WTC11 (cell line): ENCODE measurements around the gene AP1S2.

Experiments
- FOXP1 ChIP-seq: sonication (generic); formaldehyde crosslinking; IDR thresholded peaks from 2 replicates; pipeline ENCODE4 v1.8.0; 2022; ENCODE audit warnings: missing genetic modification reagents, mild to moderate bottlenecking, moderate library complexity, borderline replicate concordance
- NR1H2 ChIP-seq: sonication (generic); formaldehyde crosslinking; IDR thresholded peaks from 2 replicates; pipeline ENCODE4 v1.9.0; 2021; ENCODE audit warnings: mild to moderate bottlenecking, moderate library complexity, missing genetic modification reagents
- RORB ChIP-seq: fragments of 250-450 bp; sonication (Bioruptor Pico); IDR thresholded peaks from 2 replicates; pipeline ENCODE4 v1.9.0; 2021; ENCODE audit warnings: mild to moderate bottlenecking
- SOX15 ChIP-seq: fragments of 250-450 bp; sonication (Bioruptor Pico); IDR thresholded peaks from 2 replicates; pipeline ENCODE4 v1.9.0; 2021; ENCODE audit warnings: mild to moderate bottlenecking
- SP1 ChIP-seq: sonication (generic); formaldehyde crosslinking; conservative IDR thresholded peaks from 2 replicates; pipeline ENCODE4 v1.8.1; 2022; ENCODE audit warnings: missing genetic modification reagents
- ZBTB21 ChIP-seq: sonication (generic); formaldehyde crosslinking; IDR thresholded peaks from 2 replicates; pipeline ENCODE4 v1.8.1; 2023; ENCODE audit warnings: mild to moderate bottlenecking, missing genetic modification reagents, borderline replicate concordance
- ZNF138 ChIP-seq: sonication (generic); formaldehyde crosslinking; conservative IDR thresholded peaks from 2 replicates; pipeline ENCODE4 v1.8.1; 2022; ENCODE audit warnings: mild to moderate bottlenecking, moderate library complexity, missing genetic modification reagents
- ZNF232 ChIP-seq: sonication (generic); formaldehyde crosslinking; IDR thresholded peaks from 2 replicates; pipeline ENCODE4 v1.8.0; 2022; ENCODE audit warnings: mild to moderate bottlenecking, missing genetic modification reagents
- TF ChIP-seq, protein P1 (sequence below): sonication (generic); formaldehyde crosslinking; IDR thresholded peaks from 2 replicates; pipeline ENCODE4 v1.8.0; 2022; ENCODE audit warnings: missing genetic modification reagents
- TF ChIP-seq, protein P2 (sequence below): fragments of 200-600 bp; IDR thresholded peaks from 2 replicates; pipeline ENCODE4 v1.8.0; 2022; ENCODE audit warnings: antibody characterized with exemption
- TF ChIP-seq, protein P3 (sequence below): sonication (generic); formaldehyde crosslinking; IDR thresholded peaks from 2 replicates; pipeline ENCODE4 v1.8.1; 2022; ENCODE audit warnings: low read depth, mild to moderate bottlenecking, moderate library complexity, missing genetic modification reagents, borderline replicate concordance
- TF ChIP-seq, protein P4 (sequence below): sonication (generic); formaldehyde crosslinking; conservative IDR thresholded peaks from 2 replicates; pipeline ENCODE4 v1.8.1; 2022; ENCODE audit warnings: mild to moderate bottlenecking, missing genetic modification reagents
- TF ChIP-seq, protein P5 (sequence below): sonication (generic); formaldehyde crosslinking; IDR thresholded peaks from 2 replicates; pipeline ENCODE4 v1.8.0; 2023; ENCODE audit warnings: missing genetic modification reagents, mild to moderate bottlenecking, borderline replicate concordance

DNA sequence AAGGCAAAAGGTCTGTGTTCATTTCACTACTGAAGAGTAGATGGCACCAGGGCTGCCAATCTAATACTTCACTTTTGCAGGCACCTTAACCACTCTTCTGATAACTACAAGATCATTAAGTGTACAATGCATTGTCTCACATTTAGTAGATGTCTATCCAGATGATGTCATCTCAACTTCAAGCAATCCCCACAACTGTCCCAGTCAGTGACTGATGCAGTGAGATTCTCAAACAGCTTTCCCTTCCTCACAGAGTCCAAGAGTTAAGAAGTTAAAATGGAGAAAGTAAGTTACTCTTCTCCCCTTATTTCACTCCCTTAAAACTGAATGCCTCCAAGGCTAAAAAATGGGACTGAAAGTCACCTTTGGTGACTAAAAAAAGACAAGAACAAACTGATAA, 10.7 kb downstream of the AP1S2 start:
- TF ChIP-seq, protein P1, sequence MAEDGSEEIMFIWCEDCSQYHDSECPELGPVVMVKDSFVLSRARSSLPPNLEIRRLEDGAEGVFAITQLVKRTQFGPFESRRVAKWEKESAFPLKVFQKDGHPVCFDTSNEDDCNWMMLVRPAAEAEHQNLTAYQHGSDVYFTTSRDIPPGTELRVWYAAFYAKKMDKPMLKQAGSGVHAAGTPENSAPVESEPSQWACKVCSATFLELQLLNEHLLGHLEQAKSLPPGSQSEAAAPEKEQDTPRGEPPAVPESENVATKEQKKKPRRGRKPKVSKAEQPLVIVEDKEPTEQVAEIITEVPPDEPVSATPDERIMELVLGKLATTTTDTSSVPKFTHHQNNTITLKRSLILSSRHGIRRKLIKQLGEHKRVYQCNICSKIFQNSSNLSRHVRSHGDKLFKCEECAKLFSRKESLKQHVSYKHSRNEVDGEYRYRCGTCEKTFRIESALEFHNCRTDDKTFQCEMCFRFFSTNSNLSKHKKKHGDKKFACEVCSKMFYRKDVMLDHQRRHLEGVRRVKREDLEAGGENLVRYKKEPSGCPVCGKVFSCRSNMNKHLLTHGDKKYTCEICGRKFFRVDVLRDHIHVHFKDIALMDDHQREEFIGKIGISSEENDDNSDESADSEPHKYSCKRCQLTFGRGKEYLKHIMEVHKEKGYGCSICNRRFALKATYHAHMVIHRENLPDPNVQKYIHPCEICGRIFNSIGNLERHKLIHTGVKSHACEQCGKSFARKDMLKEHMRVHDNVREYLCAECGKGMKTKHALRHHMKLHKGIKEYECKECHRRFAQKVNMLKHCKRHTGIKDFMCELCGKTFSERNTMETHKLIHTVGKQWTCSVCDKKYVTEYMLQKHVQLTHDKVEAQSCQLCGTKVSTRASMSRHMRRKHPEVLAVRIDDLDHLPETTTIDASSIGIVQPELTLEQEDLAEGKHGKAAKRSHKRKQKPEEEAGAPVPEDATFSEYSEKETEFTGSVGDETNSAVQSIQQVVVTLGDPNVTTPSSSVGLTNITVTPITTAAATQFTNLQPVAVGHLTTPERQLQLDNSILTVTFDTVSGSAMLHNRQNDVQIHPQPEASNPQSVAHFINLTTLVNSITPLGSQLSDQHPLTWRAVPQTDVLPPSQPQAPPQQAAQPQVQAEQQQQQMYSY (CRISPR knock-in tag) = no peak
- TF ChIP-seq FOXP1 (no peak), RORB (CRISPR knock-in tag) (no peak), ZNF138 (CRISPR knock-in tag) (no peak), NR1H2 (CRISPR knock-in tag) (no peak), ZBTB21 (CRISPR knock-in tag) (no peak), ZNF232 (no peak), SP1 (CRISPR knock-in tag) (no peak), SOX15 (CRISPR knock-in tag) (no peak)
- TF ChIP-seq, protein P2, sequence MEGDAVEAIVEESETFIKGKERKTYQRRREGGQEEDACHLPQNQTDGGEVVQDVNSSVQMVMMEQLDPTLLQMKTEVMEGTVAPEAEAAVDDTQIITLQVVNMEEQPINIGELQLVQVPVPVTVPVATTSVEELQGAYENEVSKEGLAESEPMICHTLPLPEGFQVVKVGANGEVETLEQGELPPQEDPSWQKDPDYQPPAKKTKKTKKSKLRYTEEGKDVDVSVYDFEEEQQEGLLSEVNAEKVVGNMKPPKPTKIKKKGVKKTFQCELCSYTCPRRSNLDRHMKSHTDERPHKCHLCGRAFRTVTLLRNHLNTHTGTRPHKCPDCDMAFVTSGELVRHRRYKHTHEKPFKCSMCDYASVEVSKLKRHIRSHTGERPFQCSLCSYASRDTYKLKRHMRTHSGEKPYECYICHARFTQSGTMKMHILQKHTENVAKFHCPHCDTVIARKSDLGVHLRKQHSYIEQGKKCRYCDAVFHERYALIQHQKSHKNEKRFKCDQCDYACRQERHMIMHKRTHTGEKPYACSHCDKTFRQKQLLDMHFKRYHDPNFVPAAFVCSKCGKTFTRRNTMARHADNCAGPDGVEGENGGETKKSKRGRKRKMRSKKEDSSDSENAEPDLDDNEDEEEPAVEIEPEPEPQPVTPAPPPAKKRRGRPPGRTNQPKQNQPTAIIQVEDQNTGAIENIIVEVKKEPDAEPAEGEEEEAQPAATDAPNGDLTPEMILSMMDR = no peak
- TF ChIP-seq, protein P3, sequence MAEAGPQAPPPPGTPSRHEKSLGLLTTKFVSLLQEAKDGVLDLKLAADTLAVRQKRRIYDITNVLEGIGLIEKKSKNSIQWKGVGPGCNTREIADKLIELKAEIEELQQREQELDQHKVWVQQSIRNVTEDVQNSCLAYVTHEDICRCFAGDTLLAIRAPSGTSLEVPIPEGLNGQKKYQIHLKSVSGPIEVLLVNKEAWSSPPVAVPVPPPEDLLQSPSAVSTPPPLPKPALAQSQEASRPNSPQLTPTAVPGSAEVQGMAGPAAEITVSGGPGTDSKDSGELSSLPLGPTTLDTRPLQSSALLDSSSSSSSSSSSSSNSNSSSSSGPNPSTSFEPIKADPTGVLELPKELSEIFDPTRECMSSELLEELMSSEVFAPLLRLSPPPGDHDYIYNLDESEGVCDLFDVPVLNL (CRISPR knock-in tag) = no peak
- TF ChIP-seq, protein P4, sequence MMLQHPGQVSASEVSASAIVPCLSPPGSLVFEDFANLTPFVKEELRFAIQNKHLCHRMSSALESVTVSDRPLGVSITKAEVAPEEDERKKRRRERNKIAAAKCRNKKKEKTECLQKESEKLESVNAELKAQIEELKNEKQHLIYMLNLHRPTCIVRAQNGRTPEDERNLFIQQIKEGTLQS = no peak
- TF ChIP-seq, protein P5, sequence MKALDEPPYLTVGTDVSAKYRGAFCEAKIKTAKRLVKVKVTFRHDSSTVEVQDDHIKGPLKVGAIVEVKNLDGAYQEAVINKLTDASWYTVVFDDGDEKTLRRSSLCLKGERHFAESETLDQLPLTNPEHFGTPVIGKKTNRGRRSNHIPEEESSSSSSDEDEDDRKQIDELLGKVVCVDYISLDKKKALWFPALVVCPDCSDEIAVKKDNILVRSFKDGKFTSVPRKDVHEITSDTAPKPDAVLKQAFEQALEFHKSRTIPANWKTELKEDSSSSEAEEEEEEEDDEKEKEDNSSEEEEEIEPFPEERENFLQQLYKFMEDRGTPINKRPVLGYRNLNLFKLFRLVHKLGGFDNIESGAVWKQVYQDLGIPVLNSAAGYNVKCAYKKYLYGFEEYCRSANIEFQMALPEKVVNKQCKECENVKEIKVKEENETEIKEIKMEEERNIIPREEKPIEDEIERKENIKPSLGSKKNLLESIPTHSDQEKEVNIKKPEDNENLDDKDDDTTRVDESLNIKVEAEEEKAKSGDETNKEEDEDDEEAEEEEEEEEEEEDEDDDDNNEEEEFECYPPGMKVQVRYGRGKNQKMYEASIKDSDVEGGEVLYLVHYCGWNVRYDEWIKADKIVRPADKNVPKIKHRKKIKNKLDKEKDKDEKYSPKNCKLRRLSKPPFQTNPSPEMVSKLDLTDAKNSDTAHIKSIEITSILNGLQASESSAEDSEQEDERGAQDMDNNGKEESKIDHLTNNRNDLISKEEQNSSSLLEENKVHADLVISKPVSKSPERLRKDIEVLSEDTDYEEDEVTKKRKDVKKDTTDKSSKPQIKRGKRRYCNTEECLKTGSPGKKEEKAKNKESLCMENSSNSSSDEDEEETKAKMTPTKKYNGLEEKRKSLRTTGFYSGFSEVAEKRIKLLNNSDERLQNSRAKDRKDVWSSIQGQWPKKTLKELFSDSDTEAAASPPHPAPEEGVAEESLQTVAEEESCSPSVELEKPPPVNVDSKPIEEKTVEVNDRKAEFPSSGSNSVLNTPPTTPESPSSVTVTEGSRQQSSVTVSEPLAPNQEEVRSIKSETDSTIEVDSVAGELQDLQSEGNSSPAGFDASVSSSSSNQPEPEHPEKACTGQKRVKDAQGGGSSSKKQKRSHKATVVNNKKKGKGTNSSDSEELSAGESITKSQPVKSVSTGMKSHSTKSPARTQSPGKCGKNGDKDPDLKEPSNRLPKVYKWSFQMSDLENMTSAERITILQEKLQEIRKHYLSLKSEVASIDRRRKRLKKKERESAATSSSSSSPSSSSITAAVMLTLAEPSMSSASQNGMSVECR (CRISPR knock-in tag) = no peak
